ENCODE results near the gene AKR1B1.

DNA sequence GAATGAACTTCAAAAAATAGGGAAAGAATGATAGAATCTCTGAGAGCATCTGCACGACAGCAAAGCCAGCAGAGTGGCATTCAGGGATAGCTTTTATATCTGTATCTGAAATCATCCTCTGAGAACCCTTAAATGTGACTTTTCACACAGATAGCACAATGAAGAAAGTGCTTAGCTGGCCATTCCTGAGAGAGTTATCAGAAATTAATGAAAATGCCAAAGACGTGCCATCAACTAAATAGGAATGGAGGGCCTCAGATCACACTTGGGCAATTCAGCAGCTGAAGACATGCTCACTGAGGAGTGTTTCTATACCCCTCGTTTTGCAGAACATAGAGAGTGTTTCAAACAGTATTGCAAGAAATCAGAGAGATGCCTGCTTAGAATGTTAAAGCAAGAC, 51.6 kb downstream of the AKR1B1 start:
- TF ChIP-seq ZNF274 (IDR thresholded peaks at IDR 0.05; ENCODE audit: low read depth, low read length) = no peak
- TF ChIP-seq YY1 (IDR thresholded peaks at IDR 0.05; ENCODE audit: insufficient read depth, insufficient read length) = no peak
- no peak for TF ChIP-seq SUZ12 (IDR thresholded peaks at IDR 0.05; ENCODE audit: extremely low read depth, insufficient read depth, insufficient read length)
